ENCODE data around the gene RPS6KC1.

Gene RPS6KC1, protein sequence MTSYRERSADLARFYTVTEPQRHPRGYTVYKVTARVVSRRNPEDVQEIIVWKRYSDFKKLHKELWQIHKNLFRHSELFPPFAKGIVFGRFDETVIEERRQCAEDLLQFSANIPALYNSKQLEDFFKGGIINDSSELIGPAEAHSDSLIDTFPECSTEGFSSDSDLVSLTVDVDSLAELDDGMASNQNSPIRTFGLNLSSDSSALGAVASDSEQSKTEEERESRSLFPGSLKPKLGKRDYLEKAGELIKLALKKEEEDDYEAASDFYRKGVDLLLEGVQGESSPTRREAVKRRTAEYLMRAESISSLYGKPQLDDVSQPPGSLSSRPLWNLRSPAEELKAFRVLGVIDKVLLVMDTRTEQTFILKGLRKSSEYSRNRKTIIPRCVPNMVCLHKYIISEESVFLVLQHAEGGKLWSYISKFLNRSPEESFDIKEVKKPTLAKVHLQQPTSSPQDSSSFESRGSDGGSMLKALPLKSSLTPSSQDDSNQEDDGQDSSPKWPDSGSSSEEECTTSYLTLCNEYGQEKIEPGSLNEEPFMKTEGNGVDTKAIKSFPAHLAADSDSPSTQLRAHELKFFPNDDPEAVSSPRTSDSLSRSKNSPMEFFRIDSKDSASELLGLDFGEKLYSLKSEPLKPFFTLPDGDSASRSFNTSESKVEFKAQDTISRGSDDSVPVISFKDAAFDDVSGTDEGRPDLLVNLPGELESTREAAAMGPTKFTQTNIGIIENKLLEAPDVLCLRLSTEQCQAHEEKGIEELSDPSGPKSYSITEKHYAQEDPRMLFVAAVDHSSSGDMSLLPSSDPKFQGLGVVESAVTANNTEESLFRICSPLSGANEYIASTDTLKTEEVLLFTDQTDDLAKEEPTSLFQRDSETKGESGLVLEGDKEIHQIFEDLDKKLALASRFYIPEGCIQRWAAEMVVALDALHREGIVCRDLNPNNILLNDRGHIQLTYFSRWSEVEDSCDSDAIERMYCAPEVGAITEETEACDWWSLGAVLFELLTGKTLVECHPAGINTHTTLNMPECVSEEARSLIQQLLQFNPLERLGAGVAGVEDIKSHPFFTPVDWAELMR

GRCh38 chr1:213051127-213051880 is at the start of gene RPS6KC1:
TSS of gene RPS6KC1 (plus strand) at chr1:213051241. CDS start at chr1:213051405, 164 bp downstream.
- ChIA-PET POLR2A (interaction anchor here (0.6 to 0.9 kb wide), 2 partner anchors 15 to 31 kb away, joined by 3 to 6 read pairs; no protein-coding TSS in a partner anchor), CTCF (interaction anchor here (0.6 kb wide), 1 partner anchor 17 kb away, joined by 4 read pairs; no protein-coding TSS in a partner anchor)
- peak; percentile 93 for DNase-seq (ENCODE audit: extremely low spot score)
- TF ChIP-seq CTBP1 (IDR thresholded peaks at IDR 0.05; ENCODE audit: borderline replicate concordance) (no peak), ZNF384 (IDR thresholded peaks at IDR 0.05) (no peak), LEF1 (IDR thresholded peaks at IDR 0.05; ENCODE audit: borderline replicate concordance) (no peak), FOXM1 (IDR thresholded peaks at IDR 0.05; ENCODE audit: borderline replicate concordance) (no peak), ELF4 (IDR thresholded peaks at IDR 0.05) (no peak), TARDBP (IDR thresholded peaks at IDR 0.05) (no peak), FOXA1 (IDR thresholded peaks at IDR 0.05) (no peak), HDGF (IDR thresholded peaks at IDR 0.05; ENCODE audit: borderline replicate concordance) (no peak), L3MBTL2 (conservative IDR thresholded peaks at IDR 0.05) (no peak), NFRKB (IDR thresholded peaks at IDR 0.05) (no peak), BHLHE40 (IDR thresholded peaks at IDR 0.05; ENCODE audit: borderline replicate concordance) (no peak), FOXK2 (IDR thresholded peaks at IDR 0.05) (no peak), SUZ12 (IDR thresholded peaks at IDR 0.05) (no peak), SP1 (IDR thresholded peaks at IDR 0.05) (no peak), ARNT (IDR thresholded peaks at IDR 0.05) (no peak)
- TF ChIP-seq, protein P1, sequence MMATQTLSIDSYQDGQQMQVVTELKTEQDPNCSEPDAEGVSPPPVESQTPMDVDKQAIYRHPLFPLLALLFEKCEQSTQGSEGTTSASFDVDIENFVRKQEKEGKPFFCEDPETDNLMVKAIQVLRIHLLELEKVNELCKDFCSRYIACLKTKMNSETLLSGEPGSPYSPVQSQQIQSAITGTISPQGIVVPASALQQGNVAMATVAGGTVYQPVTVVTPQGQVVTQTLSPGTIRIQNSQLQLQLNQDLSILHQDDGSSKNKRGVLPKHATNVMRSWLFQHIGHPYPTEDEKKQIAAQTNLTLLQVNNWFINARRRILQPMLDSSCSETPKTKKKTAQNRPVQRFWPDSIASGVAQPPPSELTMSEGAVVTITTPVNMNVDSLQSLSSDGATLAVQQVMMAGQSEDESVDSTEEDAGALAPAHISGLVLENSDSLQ (IDR thresholded peaks at IDR 0.05) = no peak

- CTCF ChIA-PET = no interaction called here
- TF ChIP-seq FOXA1 (IDR thresholded peaks at IDR 0.05) (no peak), HDGF (IDR thresholded peaks at IDR 0.05; ENCODE audit: borderline replicate concordance) (no peak), SUZ12 (IDR thresholded peaks at IDR 0.05) (no peak), LEF1 (IDR thresholded peaks at IDR 0.05; ENCODE audit: borderline replicate concordance) (no peak), FOXK2 (IDR thresholded peaks at IDR 0.05) (no peak), SP1 (IDR thresholded peaks at IDR 0.05) (no peak), ELF4 (IDR thresholded peaks at IDR 0.05) (no peak), ARNT (IDR thresholded peaks at IDR 0.05) (no peak)
- POLR2A ChIA-PET = interaction anchor here (2.0 kb wide), 1 partner anchor 11 kb away, joined by 4 read pairs; no protein-coding TSS in a partner anchor
- no peak for DNase-seq (ENCODE audit: extremely low spot score)
Observed at GRCh38 chr1:213003256-213003655, 47.8 kb upstream of the RPS6KC1 start.

GRCh38 chr1:213008564-213008963 is 42.5 kb upstream of the RPS6KC1 start:
- TF ChIP-seq ELF4 (IDR thresholded peaks at IDR 0.05) = no peak
- TF ChIP-seq, protein P1 (IDR thresholded peaks at IDR 0.05) = peak; percentile 61; the same call in 1 of the 2 replicates
- CTCF ChIA-PET = no interaction called here
- POLR2A ChIA-PET = no interaction called here
- no peak for DNase-seq (ENCODE audit: extremely low spot score)

- ChIA-PET CTCF (no interaction called here), POLR2A (interaction anchor here (1.0 to 1.4 kb wide), 2 partner anchors 12 to 223 kb away, joined by 3 to 4 read pairs; partner anchors contain the start of genes NSL1 and TATDN3)
- TF ChIP-seq L3MBTL2 (conservative IDR thresholded peaks at IDR 0.05) (no peak), CTBP1 (IDR thresholded peaks at IDR 0.05; ENCODE audit: borderline replicate concordance) (no peak), ELF4 (IDR thresholded peaks at IDR 0.05) (no peak), FOXK2 (IDR thresholded peaks at IDR 0.05) (no peak), FOXA1 (IDR thresholded peaks at IDR 0.05) (no peak), FOXM1 (IDR thresholded peaks at IDR 0.05; ENCODE audit: borderline replicate concordance) (0 out of 2 replicates have a peak, but pooled peaks have one; percentile 23), TARDBP (IDR thresholded peaks at IDR 0.05) (no peak)
- no peak for DNase-seq (ENCODE audit: extremely low spot score)
Observed at GRCh38 chr1:213014642-213015041, 36.4 kb upstream of the RPS6KC1 start.

GRCh38 chr1:213015099-213016050 is 35.7 kb upstream of the RPS6KC1 start, which contains the start of gene ANGEL2:
TSS of gene ANGEL2 (minus strand) at chr1:213015867. CDS start at chr1:213015671, 196 bp downstream.
- ChIA-PET CTCF (no interaction called here), POLR2A (interaction anchor here (0.8 to 1.4 kb wide), 3 partner anchors 13 to 224 kb away, joined by 3 to 4 read pairs (median 3); partner anchors contain the start of genes NSL1 and TATDN3)
- peak; percentile 95 for DNase-seq (ENCODE audit: extremely low spot score)
- TF ChIP-seq ARNT (IDR thresholded peaks at IDR 0.05) (no peak), BHLHE40 (IDR thresholded peaks at IDR 0.05; ENCODE audit: borderline replicate concordance) (no peak), FOXK2 (IDR thresholded peaks at IDR 0.05) (no peak), TARDBP (IDR thresholded peaks at IDR 0.05) (no peak), ELF4 (IDR thresholded peaks at IDR 0.05) (peak; percentile 67), LEF1 (IDR thresholded peaks at IDR 0.05; ENCODE audit: borderline replicate concordance) (no peak), L3MBTL2 (conservative IDR thresholded peaks at IDR 0.05) (peak; percentile 58), ZNF384 (IDR thresholded peaks at IDR 0.05) (peak; percentile 64), FOXA1 (IDR thresholded peaks at IDR 0.05) (no peak)
- TF ChIP-seq, protein P1 (IDR thresholded peaks at IDR 0.05) = peak; percentile 51

Data from HEK293T (cell line).